GF-D8 (cell line): ENCODE data around the gene FHIT.
"Not testable (repeated sequence)": the region's sequence is repeated elsewhere in the genome, so short reads cannot be mapped to it uniquely, and the experiment has no call there.

Experiments
- DNase-seq: peaks from one replicate; lab custom pipeline; 2025; lab: John Stamatoyannopoulos, UW

FHIT gene

GRCh38 chr3:59934560-59934959, 1316.7 kb downstream of the FHIT start:
- DNase-seq, result not testable (repeated sequence)

GRCh38 chr3:59930170-59930569, 1321.1 kb downstream of the FHIT start:
- no peak for DNase-seq

- no peak for DNase-seq
Observed at GRCh38 chr3:59927056-59927455, 1324.2 kb downstream of the FHIT start.

GRCh38 chr3:59925946-59926345, 1325.3 kb downstream of the FHIT start:
- no peak for DNase-seq

- DNase-seq, result no peak
Observed at GRCh38 chr3:59922192-59922591, 1329.1 kb downstream of the FHIT start.

GRCh38 chr3:59920822-59921221, 1330.4 kb downstream of the FHIT start:
- DNase-seq, result no peak

- no peak for DNase-seq
Observed at GRCh38 chr3:59919586-59919985, 1331.7 kb downstream of the FHIT start.

- DNase-seq, result no peak
Observed at GRCh38 chr3:59914251-59914650, 1337.0 kb downstream of the FHIT start.

GRCh38 chr3:59913645-59914044, 1337.6 kb downstream of the FHIT start:
- DNase-seq, result no peak

- DNase-seq, result no peak
Observed at GRCh38 chr3:59908701-59909100, 1342.6 kb downstream of the FHIT start.

- no peak for DNase-seq
Observed at GRCh38 chr3:59908280-59908679, 1343.0 kb downstream of the FHIT start.

- no peak for DNase-seq
Observed at GRCh38 chr3:59904296-59904695, 1347.0 kb downstream of the FHIT start.

- no peak for DNase-seq
Observed at GRCh38 chr3:59899061-59899460, 1352.2 kb downstream of the FHIT start.

- no peak for DNase-seq
Observed at GRCh38 chr3:59895972-59896371, 1355.3 kb downstream of the FHIT start.

- no peak for DNase-seq
Observed at GRCh38 chr3:59894425-59895121, 1356.7 kb downstream of the FHIT start.

- no peak for DNase-seq
Observed at GRCh38 chr3:59890639-59891038, 1360.6 kb downstream of the FHIT start.

GRCh38 chr3:59886790-59887189, 1364.5 kb downstream of the FHIT start:
- DNase-seq, result no peak

- no peak for DNase-seq
Observed at GRCh38 chr3:59885899-59886400, 1365.3 kb downstream of the FHIT start.

GRCh38 chr3:59885101-59885500, 1366.2 kb downstream of the FHIT start:
- DNase-seq, result no peak

GRCh38 chr3:59884409-59884808, 1366.8 kb downstream of the FHIT start:
- DNase-seq, result peak; percentile 68

- DNase-seq, result no peak
Observed at GRCh38 chr3:59882746-59883145, 1368.5 kb downstream of the FHIT start.

- DNase-seq, result no peak
Observed at GRCh38 chr3:59880717-59881116, 1370.5 kb downstream of the FHIT start.

- DNase-seq, result peak; percentile 62
Observed at GRCh38 chr3:59879031-59879581, 1372.1 kb downstream of the FHIT start.

- DNase-seq, result no peak
Observed at GRCh38 chr3:59878038-59878427, 1373.2 kb downstream of the FHIT start.
